HG03565 (cell line): ENCODE measurements around the gene NTM.
A peak's percentile ranks its signal among the peaks of the same experiment; 100 is the strongest.

Experiments
- ATAC-seq: cut with Tn5 transposase; IDR thresholded peaks from one replicate; pipeline ENCODE4 v1.9.1; 2021; ENCODE audit warnings: mild to moderate bottlenecking, moderate library complexity; ENCODE audit not compliant: unreplicated experiment

The NTM gene

GRCh38 chr11:132115454-132115853, 745.0 kb downstream of the NTM start:
- ATAC-seq: no peak

GRCh38 chr11:132116516-132116915, 746.1 kb downstream of the NTM start:
- no peak for ATAC-seq

- no peak for ATAC-seq
Observed at GRCh38 chr11:132118661-132119060, 748.2 kb downstream of the NTM start.

GRCh38 chr11:132119573-132119972, 749.2 kb downstream of the NTM start:
- ATAC-seq: no peak

GRCh38 chr11:132122735-132123134, 752.3 kb downstream of the NTM start:
- no peak for ATAC-seq

- ATAC-seq: no peak
Observed at GRCh38 chr11:132123449-132123848, 753.0 kb downstream of the NTM start.

- peak; percentile 49 for ATAC-seq
Observed at GRCh38 chr11:132123854-132124835, 753.7 kb downstream of the NTM start.

GRCh38 chr11:132125988-132126871, 755.8 kb downstream of the NTM start:
- no peak for ATAC-seq

GRCh38 chr11:132126973-132127899, 756.8 kb downstream of the NTM start:
- ATAC-seq: no peak

GRCh38 chr11:132127900-132128288, 757.5 kb downstream of the NTM start:
- ATAC-seq: no peak

- ATAC-seq: no peak
Observed at GRCh38 chr11:132131047-132131446, 760.6 kb downstream of the NTM start.

- ATAC-seq: no peak
Observed at GRCh38 chr11:132131961-132132360, 761.5 kb downstream of the NTM start.

GRCh38 chr11:132134322-132134721, 763.9 kb downstream of the NTM start:
- ATAC-seq: no peak

- no peak for ATAC-seq
Observed at GRCh38 chr11:132137289-132137980, 767.0 kb downstream of the NTM start.

GRCh38 chr11:132137981-132138313, 767.5 kb downstream of the NTM start:
- no peak for ATAC-seq

GRCh38 chr11:132139181-132139580, 768.8 kb downstream of the NTM start:
- ATAC-seq: no peak

GRCh38 chr11:132140056-132140455, 769.6 kb downstream of the NTM start:
- ATAC-seq: no peak

GRCh38 chr11:132142121-132142520, 771.7 kb downstream of the NTM start:
- no peak for ATAC-seq

GRCh38 chr11:132142554-132142953, 772.1 kb downstream of the NTM start:
- no peak for ATAC-seq

- ATAC-seq: no peak
Observed at GRCh38 chr11:132147464-132147863, 777.0 kb downstream of the NTM start.
